Fibroblast of lung (primary cell): ENCODE data around the gene ADNP. TPM values are rescaled to one million over a fixed set of nuclear protein-coding genes. Genes with fewer than 3 reads are reported as not detected.
A peak's percentile ranks its signal among the peaks of the same experiment; 100 is the strongest.

ENCODE experiments used
- DNase-seq, 2 donors: peaks; one replicate each; pipeline versions ENCODE4 v3.0.0 to v3.0.0-alpha.2; 2010; ENCODE audit warnings: low read depth in 2 of 2
- H2AFZ ChIP-seq: 2 replicates; pipeline ENCODE4 v1.5.1; 2012; ENCODE audit warnings: low read length, control low read depth, inconsistent platforms
- H3K27ac ChIP-seq: 2 replicates; pipeline ENCODE4 v1.5.1; 2011; ENCODE audit warnings: low read length, control low read depth; ENCODE audit not compliant: insufficient read depth
- H3K27me3 ChIP-seq: 2 replicates; pipeline ENCODE4 v1.5.1; 2011; ENCODE audit warnings: mild to moderate bottlenecking, low read length; ENCODE audit not compliant: control insufficient read depth, insufficient read depth
- H3K36me3 ChIP-seq: 2 replicates; pipeline ENCODE4 v1.5.1; 2011; ENCODE audit warnings: low read length; ENCODE audit not compliant: control insufficient read depth, insufficient read depth
- H3K4me1 ChIP-seq: 2 replicates; pipeline ENCODE4 v1.5.1; 2011; ENCODE audit warnings: low read length; ENCODE audit not compliant: control insufficient read depth, insufficient read depth; ENCODE audit errors: extremely low read depth
- H3K4me2 ChIP-seq: 2 replicates; pipeline ENCODE4 v1.5.1; 2011; ENCODE audit warnings: low read length, control low read depth; ENCODE audit not compliant: insufficient read depth; ENCODE audit errors: extremely low read depth
- H3K4me3 ChIP-seq, 4 experiments: fragments of 200-600 bp in 1 of 4; sonication (generic) in 1 of 4; replicated peaks in 1 of 4; 2 replicates each; pipeline ENCODE4 v1.5.1; 2011 to 2016; ENCODE audit warnings: low read length in 4 of 4, low read depth in 3 of 4, mild to moderate bottlenecking in 3 of 4, control low read depth in 2 of 4, inconsistent platforms in 1 of 4, mixed read lengths in 1 of 4; ENCODE audit not compliant: insufficient read depth in 1 of 4; ENCODE audit errors: control extremely low read depth in 1 of 4
- H3K79me2 ChIP-seq: 2 replicates; pipeline ENCODE4 v1.5.1; 2012; ENCODE audit warnings: mild to moderate bottlenecking, low read length, inconsistent platforms; ENCODE audit not compliant: control insufficient read depth, insufficient read depth
- H3K9ac ChIP-seq: 2 replicates; pipeline ENCODE4 v1.5.1; 2011; ENCODE audit warnings: mild to moderate bottlenecking, low read length, control low read depth; ENCODE audit not compliant: insufficient read depth
- H3K9me3 ChIP-seq: 2 replicates; pipeline ENCODE4 v1.5.1; 2012; ENCODE audit warnings: low read depth, low read length; ENCODE audit not compliant: control insufficient read depth, insufficient read depth
- H4K20me1 ChIP-seq: 2 replicates; pipeline ENCODE4 v1.5.1; 2011; ENCODE audit warnings: low read length; ENCODE audit not compliant: control insufficient read depth, insufficient read depth; ENCODE audit errors: extremely low read depth
- CTCF ChIP-seq, 2 donors: IDR thresholded peaks in 1 of 2; conservative IDR thresholded peaks in 1 of 2; 1 replicate in 1 of 2; 2 replicates in 1 of 2; pipeline ENCODE4 v1.5.1; 2011 to 2012; ENCODE audit warnings: low read length in 2 of 2, control low read depth in 1 of 2, inconsistent platforms in 1 of 2, low read depth in 1 of 2, mild to moderate bottlenecking in 1 of 2
- EZH2 ChIP-seq: IDR thresholded peaks from 2 replicates; pipeline ENCODE4 v1.5.1; 2012; ENCODE audit warnings: low read length, control low read depth, mild to moderate bottlenecking; ENCODE audit errors: missing control alignments
- polyA plus RNA-seq, 2 donors: library from polyadenylated mRNA; depleted of rRNA in 1 of 2; stranded (reverse) in 1 of 2; unstranded in 1 of 2; fragments of >200 nt; gene quantifications; 2 replicates each; pipeline ENCODE4 v1.2.1, GENCODE V29; 2011 to 2012; ENCODE audit warnings: missing spikeins in 1 of 2
- total RNA-seq: library from RNA; depleted of rRNA; stranded (reverse); fragments of >200 nt; gene quantifications from 2 replicates; pipeline ENCODE4 v1.2.1, GENCODE V29; 2014

The ADNP gene
- total and polyA plus RNA-seq, 2 donors (not counting 1 experiment from before 2014, with no cell fraction given): 25.7 to 40.0 TPM

DNA sequence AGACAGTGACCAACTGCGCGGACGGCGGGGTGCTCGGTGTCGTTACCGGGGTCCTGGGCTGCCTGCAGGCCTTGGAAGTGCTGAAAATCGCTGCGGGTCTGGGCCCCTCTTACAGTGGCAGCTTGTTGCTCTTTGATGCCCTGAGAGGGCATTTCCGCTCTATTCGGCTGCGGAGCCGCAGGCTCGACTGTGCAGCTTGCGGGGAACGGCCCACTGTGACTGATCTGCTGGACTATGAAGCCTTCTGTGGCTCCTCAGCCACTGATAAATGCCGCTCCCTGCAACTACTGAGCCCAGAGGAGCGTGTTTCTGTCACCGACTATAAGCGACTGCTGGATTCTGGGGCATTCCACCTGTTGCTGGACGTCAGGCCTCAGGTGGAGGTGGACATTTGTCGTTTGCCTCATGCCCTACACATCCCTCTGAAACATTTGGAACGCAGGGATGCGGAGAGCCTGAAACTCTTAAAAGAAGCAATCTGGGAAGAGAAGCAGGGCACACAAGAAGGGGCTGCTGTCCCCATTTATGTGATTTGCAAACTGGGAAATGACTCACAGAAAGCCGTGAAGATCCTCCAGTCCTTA, 28.4 kb upstream of the ADNP start:
- no peak for DNase-seq
- Histone ChIP-seq H3K9me3 (no peaks in the 10 kb centered on the region), H2AFZ (no peak overlapping the region), H3K27ac (peak overlapping the region; percentile 93), H3K27me3 (no peaks in the 10 kb centered on the region), H3K9ac (peak overlapping the region; percentile 97), H4K20me1 (no peaks in the 10 kb centered on the region), H3K4me1 (peaks cover 3% of the 10 kb centered on the region), H3K4me3 (peak overlapping the region; percentile 55 to 97 (median 84)), H3K36me3 (no peaks in the 10 kb centered on the region), H3K4me2 (peak overlapping the region; percentile 99), H3K79me2 (peaks cover 58% of the 10 kb centered on the region)
- no peak for TF ChIP-seq CTCF (conservative IDR thresholded peaks at IDR 0.05 in 1 of 2, IDR thresholded peaks at IDR 0.05 in 1 of 2; ENCODE audit: low read depth in 1 of 2, low read length in 2 of 2)
- no peak for TF ChIP-seq EZH2

DNA sequence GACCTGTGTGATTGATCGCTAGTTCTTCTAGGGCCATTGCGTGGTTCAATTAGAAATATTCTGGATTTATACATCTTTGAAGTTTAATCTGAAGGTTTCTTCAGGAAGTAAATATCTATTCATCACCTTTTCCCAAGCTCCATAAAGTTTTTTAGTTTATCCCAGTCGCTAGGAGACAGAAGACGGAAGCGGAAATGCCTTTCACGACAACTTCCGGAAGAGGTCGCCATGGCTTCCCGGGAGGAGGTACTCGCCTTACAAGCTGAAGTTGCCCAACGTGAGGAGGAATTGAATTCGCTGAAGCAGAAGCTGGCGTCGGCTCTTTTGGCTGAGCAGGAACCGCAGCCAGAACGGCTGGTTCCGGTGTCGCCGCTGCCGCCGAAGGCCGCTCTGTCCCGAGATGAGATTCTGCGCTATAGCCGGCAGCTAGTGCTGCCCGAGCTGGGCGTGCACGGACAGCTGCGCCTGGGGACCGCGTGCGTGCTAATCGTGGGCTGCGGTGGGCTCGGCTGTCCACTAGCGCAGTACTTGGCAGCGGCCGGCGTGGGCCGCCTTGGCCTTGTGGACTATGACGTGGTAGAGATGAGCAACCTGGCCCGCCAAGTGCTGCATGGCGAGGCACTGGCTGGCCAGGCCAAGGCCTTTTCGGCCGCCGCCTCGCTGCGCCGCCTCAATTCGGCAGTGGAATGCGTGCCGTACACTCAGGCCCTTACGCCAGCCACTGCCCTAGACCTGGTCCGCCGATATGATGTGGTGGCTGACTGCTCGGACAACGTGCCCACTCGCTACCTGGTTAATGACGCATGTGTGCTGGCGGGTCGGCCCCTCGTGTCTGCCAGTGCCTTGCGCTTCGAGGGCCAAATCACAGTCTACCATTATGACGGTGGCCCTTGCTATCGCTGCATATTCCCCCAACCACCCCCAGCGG, 27.6 kb upstream of the ADNP start, which contains the start of gene MOCS3:
MOCS3 (plus strand) TSS at position 204 of the 928 bp plus-strand sequence; CDS start at position 229, 25 bp downstream.
- H3K9ac ChIP-seq: peak within 1 kb of the TSS; percentile 97
- H3K27me3 ChIP-seq: no peaks in the 10 kb centered on the region
- no peaks in the 10 kb centered on the region for H4K20me1 ChIP-seq
- H3K4me2 ChIP-seq: peak within 1 kb of the TSS; percentile 99
- peaks cover 65% of the 10 kb centered on the region for H3K79me2 ChIP-seq
- H2AFZ ChIP-seq: peak within 1 kb of the TSS; percentile 84
- TF ChIP-seq EZH2: no peak
- TF ChIP-seq CTCF (conservative IDR thresholded peaks at IDR 0.05 in 1 of 2, IDR thresholded peaks at IDR 0.05 in 1 of 2; ENCODE audit: low read depth in 1 of 2, low read length in 2 of 2): no peak
- peak within 1 kb of the TSS; percentile 93 for H3K27ac ChIP-seq
- no peaks in the 10 kb centered on the region for H3K36me3 ChIP-seq
- peak; percentile 92 to 95 for DNase-seq
- no peaks in the 10 kb centered on the region for H3K9me3 ChIP-seq
- H3K4me1 ChIP-seq: peaks cover 3% of the 10 kb centered on the region
- H3K4me3 ChIP-seq: peak within 1 kb of the TSS; percentile 55 to 97 (median 84)
